Kidney (tissue), 14 donors: ENCODE measurements around the gene PFKFB4. TPM values are rescaled to one million over a fixed set of nuclear protein-coding genes. Genes with fewer than 3 reads are reported as not detected.

Experiments used
- DNase-seq, 5 donors: peaks; one replicate each; pipeline ENCODE4 v3.0.0-alpha.2; 2013 to 2020
- FAIRE-seq: peaks from 2 replicates; lab custom pipeline; 2012; peaks lifted over from hg19 to GRCh38; lab: Jason Lieb, UNC
- H3K27ac ChIP-seq, 2 donors: one replicate each; pipeline ENCODE4 v1.7.0; 2013; ENCODE audit warnings: low read depth in 2 of 2, low read length in 2 of 2, inconsistent platforms in 1 of 2
- H3K27me3 ChIP-seq: one replicate; pipeline ENCODE4 v1.7.1; 2013; ENCODE audit warnings: low read length, inconsistent platforms; ENCODE audit not compliant: control insufficient read depth, insufficient read depth
- H3K36me3 ChIP-seq, 3 donors: one replicate each; pipeline versions ENCODE4 v1.7.0 to v1.7.1; 2013; ENCODE audit warnings: low read length in 3 of 3, control low read depth in 1 of 3, inconsistent platforms in 1 of 3; ENCODE audit not compliant: insufficient read depth in 3 of 3, control insufficient read depth in 2 of 3
- H3K4me1 ChIP-seq, 3 donors: one replicate each; pipeline versions ENCODE4 v1.7.0 to v1.7.1; 2013; ENCODE audit warnings: low read length in 3 of 3, inconsistent platforms in 1 of 3, low read depth in 1 of 3; ENCODE audit not compliant: control insufficient read depth in 2 of 3, insufficient read depth in 2 of 3
- H3K4me3 ChIP-seq, 3 donors: one replicate each; pipeline versions ENCODE4 v1.7.0 to v1.8.1; 2013; ENCODE audit warnings: low read length in 3 of 3, control low read depth in 1 of 3, inconsistent platforms in 1 of 3
- H3K9ac ChIP-seq, 3 donors: one replicate each; pipeline versions ENCODE4 v1.7.0 to v1.7.1; 2013; ENCODE audit warnings: low read length in 3 of 3, control low read depth in 1 of 3, inconsistent platforms in 1 of 3
- H3K9me3 ChIP-seq, 3 donors: one replicate each; pipeline versions ENCODE4 v1.7.0 to v1.7.1; 2013; ENCODE audit warnings: low read length in 3 of 3, control low read depth in 1 of 3, inconsistent platforms in 1 of 3; ENCODE audit not compliant: control insufficient read depth in 2 of 3, insufficient read depth in 1 of 3
- CTCF ChIP-seq: IDR thresholded peaks from 3 replicates; pipeline ENCODE4 v1.5.1; 2012; ENCODE audit warnings: mild to moderate bottlenecking, moderate library complexity, borderline replicate concordance; ENCODE audit not compliant: insufficient read depth; ENCODE audit errors: extremely low read depth
- intact Hi-C: fragments of 100-400 bp; cut with DNase I; formaldehyde crosslinking; loops from one replicate; pipeline ENCODE4 v1.11.1; 2022
- polyA plus RNA-seq: library from polyadenylated mRNA; stranded (reverse); fragments of 350-450 nt; fragmentation: Illumina TruSeq; extraction: RNeasy Lipid Tissue Mini Kit (QIAGEN cat#74804); gene quantifications from one replicate; pipeline ENCODE4 v1.2.3, GENCODE V29; 2014; ENCODE audit warnings: low read depth, low replicate concordance; ENCODE audit not compliant: insufficient read depth
- total RNA-seq: library from RNA; stranded (reverse); fragmentation: NEBNext Ultra II Directional; extraction: Animal tissue kit (Norgen Biotek cat#: 25700); gene quantifications from one replicate; pipeline ENCODE4 v1.2.1, GENCODE V29; 2021
- donor health status: control.
- donor health status: control.
- donor health status: control.
- donor health status: control.
- donor health status: control.
- donor health status: DM: yes; HTN: yes; CAD: no.
- donor health status: Normal renal cell carcinoma (clear cell type).

Gene PFKFB4
- total and polyA plus RNA-seq, 2 donors from 2014 or later, result 2.1 to 4.6 TPM

GRCh38 chr3:48595526-48596121, 39.0 kb upstream of the PFKFB4 start:
- Histone ChIP-seq H3K27ac (no peak overlapping the region), H3K4me3 (no peak overlapping the region), H3K4me1 (peaks cover 0 to 4% (median 0%) of the 10 kb centered on the region in 3 donors), H3K9me3 (no peaks in the 10 kb centered on the region), H3K36me3 (peaks cover 0 to 20% (median 14%) of the 10 kb centered on the region in 3 donors), H3K9ac (no peak overlapping the region), H3K27me3 (no peaks in the 10 kb centered on the region)
- TF ChIP-seq CTCF, result no peak
- DNase-seq (peak; percentile 44 to 92 (median 74)), FAIRE-seq (no peak)
- intact Hi-C loops, result no loop called here

GRCh38 chr3:48595075-48595525, 38.5 kb upstream of the PFKFB4 start, which contains the start of gene COL7A1:
Gene COL7A1 (minus strand): TSS chr3:48595329. CDS start chr3:48595159, 170 bp downstream.
- Histone ChIP-seq H3K9ac (no peak within 1 kb of the TSS), H3K27me3 (no peaks in the 10 kb centered on the region), H3K9me3 (no peaks in the 10 kb centered on the region), H3K36me3 (peaks cover 0 to 15% (median 9%) of the 10 kb centered on the region in 3 donors), H3K27ac (no peak within 1 kb of the TSS), H3K4me1 (peaks cover 0 to 4% (median 0%) of the 10 kb centered on the region in 3 donors), H3K4me3 (no peak within 1 kb of the TSS)
- intact Hi-C loops, result no loop called here
- no peak for FAIRE-seq
- DNase-seq, result peak in 4 of 5 donors; percentile 33 to 68 (median 50)
- no peak for TF ChIP-seq CTCF

- Histone ChIP-seq H3K27me3 (no peaks in the 10 kb centered on the region), H3K4me3 (no peak overlapping the region), H3K9ac (no peak overlapping the region), H3K36me3 (peaks cover 0 to 9% (median 3%) of the 10 kb centered on the region in 3 donors), H3K4me1 (peaks cover 0 to 4% (median 0%) of the 10 kb centered on the region in 3 donors), H3K27ac (no peak overlapping the region), H3K9me3 (no peaks in the 10 kb centered on the region)
- intact Hi-C loops, result no loop called here
- no peak for FAIRE-seq
- TF ChIP-seq CTCF, result no peak
- peak in 4 of 5 donors; percentile 30 to 56 (median 42) for DNase-seq
These were observed 37.9 kb upstream of the PFKFB4 start for GRCh38 chr3:48594417-48595049.
